Measurements from ENCODE around the gene MYH6.
"Not testable (repeated sequence)": the region's sequence is repeated elsewhere in the genome, so short reads cannot be mapped to it uniquely, and the experiment has no call there.

Gene MYH6

GRCh38 chr14:23415821-23416778 is 8.0 kb upstream of the MYH6 start:
- in situ Hi-C loops (cut with MboI; ENCODE audit: low sequenced_read_pairs) = no loop called here

GRCh38 chr14:23414906-23415820 is 7.1 kb upstream of the MYH6 start:
- in situ Hi-C loops (cut with MboI; ENCODE audit: low sequenced_read_pairs) = no loop called here

- in situ Hi-C loops (cut with MboI; ENCODE audit: low sequenced_read_pairs) = no loop called here
These were observed 6.2 kb upstream of the MYH6 start for GRCh38 chr14:23414254-23414653.

GRCh38 chr14:23413681-23414080 is 5.6 kb upstream of the MYH6 start:
- in situ Hi-C loops (cut with MboI; ENCODE audit: low sequenced_read_pairs) = no loop called here

GRCh38 chr14:23411563-23412525 is 3.8 kb upstream of the MYH6 start:
- in situ Hi-C loops (cut with MboI; ENCODE audit: low sequenced_read_pairs) = no loop called here

GRCh38 chr14:23409966-23410635 is 2.0 kb upstream of the MYH6 start:
- in situ Hi-C loops (cut with MboI; ENCODE audit: low sequenced_read_pairs) = no loop called here

GRCh38 chr14:23409475-23409874 is 1.4 kb upstream of the MYH6 start:
- in situ Hi-C loops (cut with MboI; ENCODE audit: low sequenced_read_pairs) = no loop called here

GRCh38 chr14:23408307-23408630 is 196 bp upstream of the MYH6 start:
- in situ Hi-C loops (cut with MboI; ENCODE audit: low sequenced_read_pairs) = no loop called here

- in situ Hi-C loops (cut with MboI; ENCODE audit: low sequenced_read_pairs) = no loop called here
These were observed 1.2 kb downstream of the MYH6 start for GRCh38 chr14:23406725-23407355.

- in situ Hi-C loops (cut with MboI; ENCODE audit: low sequenced_read_pairs) = no loop called here
These were observed 1.8 kb downstream of the MYH6 start for GRCh38 chr14:23406244-23406643.

- in situ Hi-C loops (cut with MboI; ENCODE audit: low sequenced_read_pairs) = no loop called here
These were observed 2.5 kb downstream of the MYH6 start for GRCh38 chr14:23405516-23406025.

- in situ Hi-C loops (cut with MboI; ENCODE audit: low sequenced_read_pairs) = no loop called here
These were observed 3.0 kb downstream of the MYH6 start for GRCh38 chr14:23405096-23405495.

- in situ Hi-C loops (cut with MboI; ENCODE audit: low sequenced_read_pairs) = no loop called here
These were observed 3.7 kb downstream of the MYH6 start for GRCh38 chr14:23404331-23404900.

- in situ Hi-C loops (cut with MboI; ENCODE audit: low sequenced_read_pairs) = no loop called here
These were observed 4.2 kb downstream of the MYH6 start for GRCh38 chr14:23403908-23404307.

GRCh38 chr14:23403139-23403438 is 5.0 kb downstream of the MYH6 start:
- in situ Hi-C loops (cut with MboI; ENCODE audit: low sequenced_read_pairs) = no loop called here

- in situ Hi-C loops (cut with MboI; ENCODE audit: low sequenced_read_pairs) = no loop called here
These were observed 5.6 kb downstream of the MYH6 start for GRCh38 chr14:23402296-23403138.

- in situ Hi-C loops (cut with MboI; ENCODE audit: low sequenced_read_pairs) = no loop called here
These were observed 6.8 kb downstream of the MYH6 start for GRCh38 chr14:23401291-23401690.

- in situ Hi-C loops (cut with MboI; ENCODE audit: low sequenced_read_pairs) = not testable (repeated sequence)
These were observed 7.5 kb downstream of the MYH6 start for GRCh38 chr14:23400496-23401149.

Measured in HL-60/S4 (cell line).